HepG2 (cell line): ENCODE results near the gene RELB. TPM values are rescaled to one million over a fixed set of nuclear protein-coding genes. Genes with fewer than 3 reads are reported as not detected.

ENCODE experiments used
- ATAC-seq: fragments of 200-7000 bp; cut with Tn5 transposase; 3 replicates; pipeline ENCODE4 v1.9.1; 2020; ENCODE audit warnings: mild to moderate bottlenecking, moderate library complexity
- BruUV-seq: library from RNA; stranded (reverse); fragments of 400-500 nt; replicated peaks from 2 replicates; lab custom pipeline; 2021; lab: Mats Ljungman, UMichigan
- CTCF ChIA-PET: fragments of 300-600 bp; formaldehyde crosslinking; extraction: SDS; loops from one replicate; lab custom pipeline; 2021; ENCODE audit warnings: low total read pairs, inconsistent platforms, low intra/inter-chr PET ratio; lab: Yijun Ruan, JAX
- POLR2A ChIA-PET: fragments of 350-600 bp; sonication (Branson Sonifier 250); formaldehyde crosslinking; loops from one replicate; lab custom pipeline; 2020; ENCODE audit warnings: antibody characterized with exemption, inconsistent platforms; lab: Yijun Ruan, JAX
- DNase-seq: peaks from one replicate; pipeline ENCODE4 v3.0.0-alpha.2; 2015; ENCODE audit warnings: low spot score
- FAIRE-seq: peaks from 3 replicates; lab custom pipeline; 2011; peaks lifted over from hg19 to GRCh38; lab: Jason Lieb, UNC
- H2AFZ ChIP-seq: one replicate; pipeline ENCODE4 v1.6.1; 2011; ENCODE audit warnings: low read length, inconsistent platforms
- H3K27ac ChIP-seq: fragments of 300-600 bp; 3 replicates; pipeline ENCODE4 v1.8.0; 2011; ENCODE audit warnings: mixed run types, mild to moderate bottlenecking, mixed read lengths, low read length, inconsistent platforms; ENCODE audit not compliant: insufficient read depth; ENCODE audit errors: extremely low read length
- H3K27me3 ChIP-seq, 2 experiments: fragments of 200-600 bp in 1 of 2; 2 replicates in 1 of 2; 3 replicates in 1 of 2; pipeline versions ENCODE4 v1.6.0 to v1.8.0; 2011; ENCODE audit warnings: low read length in 2 of 2, mild to moderate bottlenecking in 2 of 2, moderate library complexity in 2 of 2, inconsistent platforms in 1 of 2; ENCODE audit not compliant: insufficient read depth in 2 of 2, control insufficient read depth in 1 of 2
- H3K36me3 ChIP-seq, 2 experiments: fragments of 200-600 bp in 1 of 2; replicated peaks in 1 of 2; 2 replicates in 1 of 2; 3 replicates in 1 of 2; pipeline versions ENCODE4 v1.5.1 to v1.8.0; 2011; ENCODE audit warnings: low read length in 2 of 2, inconsistent platforms in 1 of 2; ENCODE audit not compliant: insufficient read depth in 2 of 2, control insufficient read depth in 1 of 2
- H3K4me1 ChIP-seq: 2 replicates; pipeline ENCODE4 v1.5.1; 2012; ENCODE audit warnings: low read length, inconsistent platforms; ENCODE audit not compliant: insufficient read depth
- H3K4me2 ChIP-seq: 2 replicates; pipeline ENCODE4 v1.6.0; 2011; ENCODE audit warnings: low read depth, low read length, inconsistent platforms
- H3K4me3 ChIP-seq, 3 experiments: fragments of 200-600 bp in 1 of 3; sonication (generic), shearing (Covaris generic) in 1 of 3; replicated peaks in 1 of 3; 2 replicates each; pipeline ENCODE4 v1.5.1; 2011 to 2016; ENCODE audit warnings: low read length in 3 of 3, inconsistent platforms in 2 of 3, low read depth in 2 of 3, mild to moderate bottlenecking in 2 of 3, control low read depth in 1 of 3, mixed read lengths in 1 of 3; ENCODE audit not compliant: insufficient read depth in 1 of 3
- H3K79me2 ChIP-seq: one replicate; pipeline ENCODE4 v1.6.1; 2011; ENCODE audit warnings: low read length, inconsistent platforms; ENCODE audit not compliant: insufficient read depth
- H3K9ac ChIP-seq: 2 replicates; pipeline ENCODE4 v1.6.0; 2011; ENCODE audit warnings: mild to moderate bottlenecking, low read depth, low read length, inconsistent platforms; ENCODE audit not compliant: insufficient read depth
- H3K9me3 ChIP-seq: 2 replicates; pipeline ENCODE4 v1.5.1; 2012; ENCODE audit warnings: mild to moderate bottlenecking, low read length
- H4K20me1 ChIP-seq: 2 replicates; pipeline ENCODE4 v1.6.0; 2011; ENCODE audit warnings: inconsistent platforms, mild to moderate bottlenecking, low read length, moderate library complexity; ENCODE audit not compliant: insufficient read depth
- EEA1 ChIP-seq: sonication (generic); formaldehyde crosslinking; IDR thresholded peaks from 2 replicates; pipeline ENCODE4 v1.5.1; 2020; ENCODE audit warnings: mild to moderate bottlenecking, missing genetic modification reagents, borderline replicate concordance
- GATAD2A ChIP-seq: IDR thresholded peaks from 2 replicates; pipeline ENCODE4 v1.6.1; 2016
- ZBTB3 ChIP-seq: sonication (generic); formaldehyde crosslinking; IDR thresholded peaks from 2 replicates; pipeline ENCODE4 v1.4.0; 2020; ENCODE audit warnings: low read depth, mild to moderate bottlenecking, moderate library complexity, missing genetic modification reagents, borderline replicate concordance
- ZKSCAN1 ChIP-seq: fragments of 150-350 bp; IDR thresholded peaks from 2 replicates; pipeline ENCODE4 v1.6.1; 2014; ENCODE audit warnings: low read length
- ZNF644 ChIP-seq: IDR thresholded peaks from 2 replicates; pipeline ENCODE4 v1.6.1; 2016; ENCODE audit warnings: low read depth
- WGBS: methylation state at CpG from one replicate; pipeline ENCODE4 v1.1.6; 2017; ENCODE audit warnings: low lambda C conversion rate; 5-methylcytosine and 5-hydroxymethylcytosine counted together
- in situ Hi-C: cut with HindIII; loops from 2 replicates; pipeline ENCODE4 v1.10.0; 2017; ENCODE audit warnings: low pct_unique_long_range_greater_than_20kb; ENCODE audit not compliant: extremely low pct_ligation_motif_present
- intact Hi-C: fragments of 100-400 bp; cut with micrococcal nuclease; formaldehyde crosslinking; loops from one replicate; pipeline ENCODE4 v1.10.0; 2022; ENCODE audit not compliant: unreplicated experiment
- polyA plus RNA-seq, 8 experiments: library from polyadenylated mRNA; depleted of rRNA in 3 of 8; stranded (reverse) in 7 of 8; unstranded in 1 of 8; fragments of >200 nt; fragmentation: Illumina TruSeq in 4 of 8; extraction: Trizol in 4 of 8; gene quantifications; 2 replicates each; pipeline versions ENCODE4 v1.2.1 to v1.2.3, GENCODE V29; 2011 to 2016; ENCODE audit warnings: low read depth in 4 of 8, missing spikeins in 1 of 8, mixed read lengths in 1 of 8; ENCODE audit not compliant: insufficient read depth in 1 of 8
- total RNA-seq, 5 experiments: library from RNA; depleted of rRNA; stranded (reverse); fragments of >200 nt; fragmentation: Illumina TruSeq; extraction: Trizol; gene quantifications; 2 replicates each; pipeline ENCODE4 v1.2.3, GENCODE V29; 2016; ENCODE audit warnings: low read depth in 1 of 5
- TF ChIP-seq, protein P1 (sequence below): sonication (generic); formaldehyde crosslinking; IDR thresholded peaks from 2 replicates; pipeline ENCODE4 v1.4.0; 2020; ENCODE audit warnings: low read depth, mild to moderate bottlenecking, missing genetic modification reagents
- TF ChIP-seq, protein P2 (sequence below): sonication (generic); formaldehyde crosslinking; IDR thresholded peaks from 2 replicates; pipeline ENCODE4 v1.9.0; 2022; ENCODE audit warnings: low read depth, missing genetic modification reagents

The RELB gene
- total and polyA plus RNA-seq, 2 of the 13 experiments (the other 11 are each of a cell fraction or from before 2014, with no cell fraction given) = 1.9 to 3.5 TPM

DNA sequence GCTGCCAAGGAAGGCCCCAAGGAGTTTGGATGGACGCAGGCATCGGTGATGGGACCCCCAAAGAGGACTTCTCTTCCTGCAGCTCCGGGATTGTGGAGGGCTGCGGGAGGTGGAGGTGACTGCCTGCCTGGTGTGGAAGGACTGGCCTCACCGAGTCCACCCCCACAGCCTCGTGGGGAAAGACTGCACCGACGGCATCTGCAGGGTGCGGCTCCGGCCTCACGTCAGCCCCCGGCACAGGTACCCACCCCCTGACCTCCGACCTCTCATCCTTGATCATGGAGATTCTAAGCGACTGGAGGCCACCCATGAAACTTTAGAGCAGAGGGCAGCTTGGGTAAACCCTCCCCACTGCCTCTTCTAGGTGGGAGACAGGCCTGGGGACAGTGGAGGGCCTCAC is 20.7 kb downstream of the RELB start (continued):
- TF ChIP-seq EEA1 (CRISPR knock-in tag) (no peak), GATAD2A (CRISPR knock-in tag) (no peak)
- TF ChIP-seq, all 625 proteins: peak for 0

- FAIRE-seq = no peak
- in situ Hi-C loops (no loop called here), intact Hi-C loops (no loop called here)
- Histone ChIP-seq H3K27me3 (no peaks in the 10 kb centered on the region), H3K9me3 (no peaks in the 10 kb centered on the region), H3K79me2 (no peaks in the 10 kb centered on the region), H3K4me1 (0 out of 2 replicates have a peak, but pooled peaks cover 16% of the 10 kb centered on the region), H3K9ac (no peak overlapping the region), H3K4me2 (no peak overlapping the region), H3K27ac (no peak overlapping the region), H2AFZ (no peak overlapping the region), H4K20me1 (no peaks in the 10 kb centered on the region), H3K4me3 (no peak overlapping the region), H3K36me3 (no peaks in the 10 kb centered on the region)
- ATAC-seq = no peak
- BruUV-seq = no TSS peak
- DNase-seq = no peak
- ChIA-PET POLR2A (no interaction called here), CTCF (no interaction called here)
- 95% methylated on average over 4 of the region's 4 CpGs for WGBS
- TF ChIP-seq ZBTB3 (CRISPR knock-in tag) (no peak), ZKSCAN1 (peak; percentile 58; the same call in 1 of the 2 replicates), ZNF644 (CRISPR knock-in tag) (no peak)
- TF ChIP-seq, protein P1, sequence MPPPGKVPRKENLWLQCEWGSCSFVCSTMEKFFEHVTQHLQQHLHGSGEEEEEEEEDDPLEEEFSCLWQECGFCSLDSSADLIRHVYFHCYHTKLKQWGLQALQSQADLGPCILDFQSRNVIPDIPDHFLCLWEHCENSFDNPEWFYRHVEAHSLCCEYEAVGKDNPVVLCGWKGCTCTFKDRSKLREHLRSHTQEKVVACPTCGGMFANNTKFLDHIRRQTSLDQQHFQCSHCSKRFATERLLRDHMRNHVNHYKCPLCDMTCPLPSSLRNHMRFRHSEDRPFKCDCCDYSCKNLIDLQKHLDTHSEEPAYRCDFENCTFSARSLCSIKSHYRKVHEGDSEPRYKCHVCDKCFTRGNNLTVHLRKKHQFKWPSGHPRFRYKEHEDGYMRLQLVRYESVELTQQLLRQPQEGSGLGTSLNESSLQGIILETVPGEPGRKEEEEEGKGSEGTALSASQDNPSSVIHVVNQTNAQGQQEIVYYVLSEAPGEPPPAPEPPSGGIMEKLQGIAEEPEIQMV (CRISPR knock-in tag) = no peak
- TF ChIP-seq, protein P2, sequence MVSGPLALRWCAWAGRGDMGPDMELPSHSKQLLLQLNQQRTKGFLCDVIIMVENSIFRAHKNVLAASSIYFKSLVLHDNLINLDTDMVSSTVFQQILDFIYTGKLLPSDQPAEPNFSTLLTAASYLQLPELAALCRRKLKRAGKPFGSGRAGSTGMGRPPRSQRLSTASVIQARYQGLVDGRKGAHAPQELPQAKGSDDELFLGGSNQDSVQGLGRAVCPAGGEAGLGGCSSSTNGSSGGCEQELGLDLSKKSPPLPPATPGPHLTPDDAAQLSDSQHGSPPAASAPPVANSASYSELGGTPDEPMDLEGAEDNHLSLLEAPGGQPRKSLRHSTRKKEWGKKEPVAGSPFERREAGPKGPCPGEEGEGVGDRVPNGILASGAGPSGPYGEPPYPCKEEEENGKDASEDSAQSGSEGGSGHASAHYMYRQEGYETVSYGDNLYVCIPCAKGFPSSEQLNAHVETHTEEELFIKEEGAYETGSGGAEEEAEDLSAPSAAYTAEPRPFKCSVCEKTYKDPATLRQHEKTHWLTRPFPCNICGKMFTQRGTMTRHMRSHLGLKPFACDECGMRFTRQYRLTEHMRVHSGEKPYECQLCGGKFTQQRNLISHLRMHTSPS (CRISPR knock-in tag) = no peak
These were observed 21.8 kb downstream of the RELB start for GRCh38 chr19:45023048-45023447.
